Measurements from ENCODE around the gene ATP8B4. TPM values are rescaled to one million over a fixed set of nuclear protein-coding genes. Genes with fewer than 3 reads are reported as not detected.

The ATP8B4 gene
- total and polyA plus RNA-seq, 2 donors = 3.5 to 8.3 TPM

DNA sequence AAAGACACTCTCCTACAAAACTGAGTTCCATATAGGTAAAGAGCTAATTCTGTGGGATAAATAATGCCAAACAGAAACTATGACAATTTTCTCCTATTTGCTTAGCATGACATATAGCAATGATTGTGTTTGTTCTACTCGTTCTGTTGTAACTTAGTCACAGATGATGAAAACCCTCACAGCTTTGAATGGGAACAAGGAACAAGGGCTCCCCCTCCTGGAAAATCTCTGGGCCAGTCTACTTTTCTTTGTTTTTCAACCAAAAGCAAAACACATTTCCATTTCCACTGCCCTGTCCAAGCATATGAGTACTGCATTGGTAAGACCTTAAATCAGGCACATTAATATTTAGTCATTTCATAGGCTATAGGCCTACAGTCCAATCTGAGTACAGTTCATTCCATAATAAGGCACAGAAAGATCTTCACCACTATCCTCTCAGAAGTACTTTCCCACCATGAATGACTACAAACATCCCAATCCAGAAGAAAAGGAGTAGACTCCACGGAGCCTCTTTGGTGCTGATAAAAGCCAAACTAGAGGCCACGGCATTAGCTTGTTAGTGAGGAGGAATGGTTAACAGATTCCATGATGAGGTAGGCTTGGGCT, 67.1 kb downstream of the ATP8B4 start:
- no peaks in the 10 kb centered on the region for H3K9me3 ChIP-seq (ENCODE audit: control insufficient read depth in 2 of 2, insufficient read depth in 1 of 2, low read length in 1 of 2)
- no peaks in the 10 kb centered on the region for H3K27me3 ChIP-seq (ENCODE audit: control insufficient read depth in 2 of 2, insufficient read depth in 1 of 2, low read length in 1 of 2)
- no peaks in the 10 kb centered on the region for H3K36me3 ChIP-seq (ENCODE audit: control insufficient read depth in 2 of 2, insufficient read depth in 2 of 2, low read length in 1 of 2)
- no peak overlapping the region for H3K27ac ChIP-seq (ENCODE audit: low read depth in 1 of 2, low read length in 1 of 2)
- 66% methylated on average over 3 of the region's 3 CpGs for WGBS
- no peaks in the 10 kb centered on the region for H3K4me1 ChIP-seq (ENCODE audit: control insufficient read depth in 2 of 2, insufficient read depth in 2 of 2, low read length in 2 of 2)
- DNase-seq (ENCODE audit: low read depth in 6 of 9, low spot score in 9 of 9) = peak; percentile 26 to 81 (median 49)
- no peak overlapping the region for H3K4me3 ChIP-seq (ENCODE audit: low read length in 2 of 2)

DNA sequence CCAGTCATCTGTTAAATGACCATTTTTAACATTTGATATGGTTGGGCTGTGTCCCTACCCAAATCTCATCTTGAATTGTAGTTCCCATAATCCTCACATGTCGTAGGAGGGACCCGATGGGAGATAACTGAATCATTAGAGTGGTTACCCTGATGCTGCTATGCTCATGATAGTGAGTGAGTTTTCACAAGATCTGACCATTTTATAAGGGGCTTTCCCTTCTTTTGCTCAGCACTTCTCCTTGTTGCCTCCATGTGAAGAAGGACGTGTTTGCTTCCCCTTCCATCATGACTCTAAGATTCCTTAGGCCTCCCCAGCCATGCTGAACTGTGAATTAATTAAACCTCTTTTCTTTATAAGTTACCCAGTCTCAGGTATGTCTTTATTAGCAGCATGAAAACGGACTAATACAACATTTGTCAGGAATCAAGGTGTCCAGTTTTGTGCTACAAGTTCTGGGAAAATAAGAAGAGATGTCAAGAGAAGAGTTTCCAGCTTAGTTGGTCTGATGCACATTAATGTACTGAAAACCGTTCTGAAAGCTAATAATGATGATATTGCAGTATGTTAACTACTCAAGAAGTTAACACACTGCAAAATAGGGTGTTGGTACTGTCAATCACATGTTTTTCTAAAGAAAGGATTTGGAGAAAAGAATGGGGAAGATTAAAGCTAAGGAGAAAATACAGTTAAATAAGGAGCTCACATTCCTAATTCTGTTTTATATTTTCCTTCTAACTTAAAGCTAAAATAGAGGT, 67.9 kb downstream of the ATP8B4 start:
- no peak for DNase-seq (ENCODE audit: low read depth in 6 of 9, low spot score in 9 of 9)
- 93% methylated on average over 5 of the region's 5 CpGs for WGBS
- H3K27me3 ChIP-seq (ENCODE audit: control insufficient read depth in 2 of 2, insufficient read depth in 1 of 2, low read length in 1 of 2) = no peaks in the 10 kb centered on the region
- H3K4me1 ChIP-seq (ENCODE audit: control insufficient read depth in 2 of 2, insufficient read depth in 2 of 2, low read length in 2 of 2) = no peaks in the 10 kb centered on the region
- no peak overlapping the region for H3K4me3 ChIP-seq (ENCODE audit: low read length in 2 of 2)
- H3K27ac ChIP-seq (ENCODE audit: low read depth in 1 of 2, low read length in 1 of 2) = no peak overlapping the region
- no peaks in the 10 kb centered on the region for H3K36me3 ChIP-seq (ENCODE audit: control insufficient read depth in 2 of 2, insufficient read depth in 2 of 2, low read length in 1 of 2)
- no peaks in the 10 kb centered on the region for H3K9me3 ChIP-seq (ENCODE audit: control insufficient read depth in 2 of 2, insufficient read depth in 1 of 2, low read length in 1 of 2)

DNA sequence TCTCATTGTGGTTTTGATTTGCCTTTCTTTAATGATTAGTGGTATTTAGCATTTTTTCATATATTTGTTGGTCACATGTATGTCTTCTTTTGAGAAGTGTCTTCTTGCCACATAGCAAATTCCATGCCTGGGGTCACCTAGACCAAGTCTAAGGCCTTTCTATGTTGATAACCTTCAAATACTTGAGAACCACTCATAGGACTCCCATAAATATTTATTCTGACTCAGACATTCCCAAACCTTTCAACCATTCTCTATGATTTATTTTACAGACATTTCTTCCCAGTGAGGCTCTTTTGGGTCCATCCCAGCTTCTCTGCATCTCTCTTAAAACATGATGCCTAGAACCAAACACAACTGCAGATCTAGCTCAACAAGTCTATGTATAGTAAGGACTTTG, 69.2 kb downstream of the ATP8B4 start:
- H3K27me3 ChIP-seq (ENCODE audit: control insufficient read depth in 2 of 2, insufficient read depth in 1 of 2, low read length in 1 of 2) = no peaks in the 10 kb centered on the region
- H3K4me3 ChIP-seq (ENCODE audit: low read length in 2 of 2) = no peak overlapping the region
- H3K27ac ChIP-seq (ENCODE audit: low read depth in 1 of 2, low read length in 1 of 2) = no peak overlapping the region

DNA sequence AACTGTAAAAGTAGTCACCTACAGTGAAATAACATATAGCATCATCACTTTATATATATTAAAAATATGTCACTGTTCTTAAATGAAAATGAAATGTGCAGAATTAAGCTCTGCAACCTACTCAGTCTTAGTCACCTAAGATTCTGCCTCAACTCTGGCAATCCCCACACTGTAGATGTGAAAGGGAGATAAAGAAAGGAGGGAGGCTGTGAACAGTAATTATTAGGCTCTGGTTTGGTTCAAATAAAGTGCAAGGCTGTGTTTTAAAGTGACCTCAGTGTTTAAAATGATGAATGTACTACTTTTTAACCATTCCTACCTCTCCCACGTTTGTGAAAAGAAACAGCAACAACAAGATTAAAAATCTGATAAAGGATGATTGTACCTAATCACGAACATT, 72.2 kb downstream of the ATP8B4 start:
- WGBS = 83% methylated on average over 2 of the region's 2 CpGs
- Histone ChIP-seq H3K36me3 (ENCODE audit: control insufficient read depth in 2 of 2, insufficient read depth in 2 of 2, low read length in 1 of 2) (no peaks in the 10 kb centered on the region), H3K9me3 (ENCODE audit: control insufficient read depth in 2 of 2, insufficient read depth in 1 of 2, low read length in 1 of 2) (no peaks in the 10 kb centered on the region), H3K4me1 (ENCODE audit: control insufficient read depth in 2 of 2, insufficient read depth in 2 of 2, low read length in 2 of 2) (no peaks in the 10 kb centered on the region), H3K27ac (ENCODE audit: low read depth in 1 of 2, low read length in 1 of 2) (no peak overlapping the region), H3K4me3 (ENCODE audit: low read length in 2 of 2) (no peak overlapping the region), H3K27me3 (ENCODE audit: control insufficient read depth in 2 of 2, insufficient read depth in 1 of 2, low read length in 1 of 2) (no peaks in the 10 kb centered on the region)
- no peak for DNase-seq (ENCODE audit: low read depth in 6 of 9, low spot score in 9 of 9)

More for the DNA sequence above, 69.2 kb downstream of the ATP8B4 start:
- H3K9me3 ChIP-seq (ENCODE audit: control insufficient read depth in 2 of 2, insufficient read depth in 1 of 2, low read length in 1 of 2) = no peaks in the 10 kb centered on the region
- no peaks in the 10 kb centered on the region for H3K4me1 ChIP-seq (ENCODE audit: control insufficient read depth in 2 of 2, insufficient read depth in 2 of 2, low read length in 2 of 2)
- no peak for DNase-seq (ENCODE audit: low read depth in 6 of 9, low spot score in 9 of 9)
- H3K36me3 ChIP-seq (ENCODE audit: control insufficient read depth in 2 of 2, insufficient read depth in 2 of 2, low read length in 1 of 2) = no peaks in the 10 kb centered on the region

DNA sequence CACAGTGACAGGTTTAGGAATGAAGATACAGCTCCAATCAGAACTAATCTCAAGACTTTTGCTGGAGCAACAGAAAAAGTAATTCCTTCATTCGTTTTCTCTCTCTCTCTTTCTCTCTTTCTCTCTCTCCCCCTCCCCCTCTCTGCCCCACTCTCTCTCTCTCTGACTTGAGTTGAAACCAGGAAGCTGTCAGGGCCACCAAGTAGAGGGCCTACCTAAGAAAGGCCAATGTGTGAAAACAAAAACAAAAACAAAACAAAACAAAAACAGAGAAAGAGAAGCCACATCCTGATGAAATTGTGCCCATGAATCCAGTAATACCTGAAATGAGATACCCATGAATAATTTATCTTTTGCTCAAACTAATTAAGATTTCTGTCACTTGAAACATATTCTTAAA, 72.9 kb downstream of the ATP8B4 start:
- WGBS = 98% methylated on average over 1 of the region's 1 CpG
- Histone ChIP-seq H3K27ac (ENCODE audit: low read depth in 1 of 2, low read length in 1 of 2) (no peak overlapping the region), H3K9me3 (ENCODE audit: control insufficient read depth in 2 of 2, insufficient read depth in 1 of 2, low read length in 1 of 2) (no peaks in the 10 kb centered on the region), H3K36me3 (ENCODE audit: control insufficient read depth in 2 of 2, insufficient read depth in 2 of 2, low read length in 1 of 2) (no peaks in the 10 kb centered on the region), H3K4me3 (ENCODE audit: low read length in 2 of 2) (no peak overlapping the region), H3K27me3 (ENCODE audit: control insufficient read depth in 2 of 2, insufficient read depth in 1 of 2, low read length in 1 of 2) (no peaks in the 10 kb centered on the region), H3K4me1 (ENCODE audit: control insufficient read depth in 2 of 2, insufficient read depth in 2 of 2, low read length in 2 of 2) (no peaks in the 10 kb centered on the region)
- DNase-seq (ENCODE audit: low read depth in 6 of 9, low spot score in 9 of 9) = no peak

- Histone ChIP-seq H3K36me3 (ENCODE audit: control insufficient read depth in 2 of 2, insufficient read depth in 2 of 2, low read length in 1 of 2) (no peaks in the 10 kb centered on the region), H3K4me3 (ENCODE audit: low read length in 2 of 2) (no peak overlapping the region), H3K9me3 (ENCODE audit: control insufficient read depth in 2 of 2, insufficient read depth in 1 of 2, low read length in 1 of 2) (no peaks in the 10 kb centered on the region), H3K27ac (ENCODE audit: low read depth in 1 of 2, low read length in 1 of 2) (no peak overlapping the region), H3K27me3 (ENCODE audit: control insufficient read depth in 2 of 2, insufficient read depth in 1 of 2, low read length in 1 of 2) (no peaks in the 10 kb centered on the region), H3K4me1 (ENCODE audit: control insufficient read depth in 2 of 2, insufficient read depth in 2 of 2, low read length in 2 of 2) (no peaks in the 10 kb centered on the region)
- 46% methylated on average over 2 of the region's 2 CpGs for WGBS
- DNase-seq (ENCODE audit: low read depth in 6 of 9, low spot score in 9 of 9) = no peak
These were observed 74.1 kb downstream of the ATP8B4 start for GRCh38 chr15:50044904-50045303.

GRCh38 chr15:50044406-50044805, 74.6 kb downstream of the ATP8B4 start:
- Histone ChIP-seq H3K9me3 (ENCODE audit: control insufficient read depth in 2 of 2, insufficient read depth in 1 of 2, low read length in 1 of 2) (no peaks in the 10 kb centered on the region), H3K36me3 (ENCODE audit: control insufficient read depth in 2 of 2, insufficient read depth in 2 of 2, low read length in 1 of 2) (no peaks in the 10 kb centered on the region), H3K27me3 (ENCODE audit: control insufficient read depth in 2 of 2, insufficient read depth in 1 of 2, low read length in 1 of 2) (no peaks in the 10 kb centered on the region), H3K4me3 (ENCODE audit: low read length in 2 of 2) (no peak overlapping the region), H3K27ac (ENCODE audit: low read depth in 1 of 2, low read length in 1 of 2) (no peak overlapping the region), H3K4me1 (ENCODE audit: control insufficient read depth in 2 of 2, insufficient read depth in 2 of 2, low read length in 2 of 2) (no peaks in the 10 kb centered on the region)
- no peak for DNase-seq (ENCODE audit: low read depth in 6 of 9, low spot score in 9 of 9)

- H3K36me3 ChIP-seq (ENCODE audit: control insufficient read depth in 2 of 2, insufficient read depth in 2 of 2, low read length in 1 of 2) = no peaks in the 10 kb centered on the region
- H3K9me3 ChIP-seq (ENCODE audit: control insufficient read depth in 2 of 2, insufficient read depth in 1 of 2, low read length in 1 of 2) = no peaks in the 10 kb centered on the region
- no peaks in the 10 kb centered on the region for H3K4me1 ChIP-seq (ENCODE audit: control insufficient read depth in 2 of 2, insufficient read depth in 2 of 2, low read length in 2 of 2)
- WGBS = 97% methylated on average over 2 of the region's 2 CpGs
- no peak overlapping the region for H3K4me3 ChIP-seq (ENCODE audit: low read length in 2 of 2)
- no peak for DNase-seq (ENCODE audit: low read depth in 6 of 9, low spot score in 9 of 9)
- H3K27ac ChIP-seq (ENCODE audit: low read depth in 1 of 2, low read length in 1 of 2) = no peak overlapping the region
- H3K27me3 ChIP-seq (ENCODE audit: control insufficient read depth in 2 of 2, insufficient read depth in 1 of 2, low read length in 1 of 2) = no peaks in the 10 kb centered on the region
These were observed 76.3 kb downstream of the ATP8B4 start for GRCh38 chr15:50042775-50043174.

- H3K9me3 ChIP-seq (ENCODE audit: control insufficient read depth in 2 of 2, insufficient read depth in 1 of 2, low read length in 1 of 2) = no peaks in the 10 kb centered on the region
- peaks cover 2 to 3% of the 10 kb centered on the region in 2 donors for H3K4me1 ChIP-seq (ENCODE audit: control insufficient read depth in 2 of 2, insufficient read depth in 2 of 2, low read length in 2 of 2)
- no peak overlapping the region for H3K4me3 ChIP-seq (ENCODE audit: low read length in 2 of 2)
- no peaks in the 10 kb centered on the region for H3K36me3 ChIP-seq (ENCODE audit: control insufficient read depth in 2 of 2, insufficient read depth in 2 of 2, low read length in 1 of 2)
- DNase-seq (ENCODE audit: low read depth in 6 of 9, low spot score in 9 of 9) = peak in 8 of 9 donors; percentile 16 to 81 (median 46)
- H3K27me3 ChIP-seq (ENCODE audit: control insufficient read depth in 2 of 2, insufficient read depth in 1 of 2, low read length in 1 of 2) = no peaks in the 10 kb centered on the region
- peak overlapping the region in 1 of 2 donors; percentile 91 for H3K27ac ChIP-seq (ENCODE audit: low read depth in 1 of 2, low read length in 1 of 2)
These were observed 88.6 kb downstream of the ATP8B4 start for GRCh38 chr15:50030456-50030855.
